Measurements from ENCODE around the gene PLA2G3. TPM values are rescaled to one million over a fixed set of nuclear protein-coding genes. Genes with fewer than 3 reads are reported as not detected.
A peak's percentile ranks its signal among the peaks of the same experiment; 100 is the strongest.

The PLA2G3 gene
- total and polyA plus RNA-seq, 12 donors, result 0.01 TPM; not detected in 11

- Histone ChIP-seq H3K27me3 (no peaks in the 10 kb centered on the region), H3K4me1 (peaks cover 3 to 48% (median 27%) of the 10 kb centered on the region in 9 donors), H3K27ac (peak overlapping the region in 8 of 10 donors; percentile 70 to 87 (median 81)), H3K9me3 (no peaks in the 10 kb centered on the region), H3K36me3 (peaks cover 0 to 1% (median 0%) of the 10 kb centered on the region in 9 donors), H3K4me3 (peak overlapping the region; percentile 30 to 63 (median 52))
- intact Hi-C loops (cut with DNase I), result no loop called here
- DNase-seq (no peak), ATAC-seq (peak in 1 of 8 donors; percentile 5)
- 56 to 65% methylated on average over 4 of the region's 4 CpGs for WGBS, 2 donors
- TF ChIP-seq, protein P1, sequence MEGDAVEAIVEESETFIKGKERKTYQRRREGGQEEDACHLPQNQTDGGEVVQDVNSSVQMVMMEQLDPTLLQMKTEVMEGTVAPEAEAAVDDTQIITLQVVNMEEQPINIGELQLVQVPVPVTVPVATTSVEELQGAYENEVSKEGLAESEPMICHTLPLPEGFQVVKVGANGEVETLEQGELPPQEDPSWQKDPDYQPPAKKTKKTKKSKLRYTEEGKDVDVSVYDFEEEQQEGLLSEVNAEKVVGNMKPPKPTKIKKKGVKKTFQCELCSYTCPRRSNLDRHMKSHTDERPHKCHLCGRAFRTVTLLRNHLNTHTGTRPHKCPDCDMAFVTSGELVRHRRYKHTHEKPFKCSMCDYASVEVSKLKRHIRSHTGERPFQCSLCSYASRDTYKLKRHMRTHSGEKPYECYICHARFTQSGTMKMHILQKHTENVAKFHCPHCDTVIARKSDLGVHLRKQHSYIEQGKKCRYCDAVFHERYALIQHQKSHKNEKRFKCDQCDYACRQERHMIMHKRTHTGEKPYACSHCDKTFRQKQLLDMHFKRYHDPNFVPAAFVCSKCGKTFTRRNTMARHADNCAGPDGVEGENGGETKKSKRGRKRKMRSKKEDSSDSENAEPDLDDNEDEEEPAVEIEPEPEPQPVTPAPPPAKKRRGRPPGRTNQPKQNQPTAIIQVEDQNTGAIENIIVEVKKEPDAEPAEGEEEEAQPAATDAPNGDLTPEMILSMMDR (IDR thresholded peaks at IDR 0.05), result no peak
Measured at GRCh38 chr22:31123292-31123602, 17.1 kb downstream of the PLA2G3 start.

GRCh38 chr22:31122532-31123291, 17.6 kb downstream of the PLA2G3 start, which contains the start of gene INPP5J:
TSS of gene INPP5J (plus strand) at chr22:31122966. CDS start at chr22:31123015, 49 bp downstream.
- Histone ChIP-seq H3K9me3 (no peaks in the 10 kb centered on the region), H3K4me1 (peaks cover 3 to 50% (median 31%) of the 10 kb centered on the region in 9 donors), H3K27me3 (no peaks in the 10 kb centered on the region), H3K4me3 (peak within 1 kb of the TSS; percentile 30 to 63 (median 52)), H3K27ac (peak within 1 kb of the TSS; percentile 23 to 87 (median 79)), H3K36me3 (no peaks in the 10 kb centered on the region)
- 10 to 18% methylated on average over 10 of the region's 10 CpGs for WGBS, 2 donors
- DNase-seq (peak; percentile 51 to 62), ATAC-seq (peak; percentile 62 to 88 (median 77))
- intact Hi-C loops (cut with DNase I), result no loop called here
- TF ChIP-seq, protein P1 (IDR thresholded peaks at IDR 0.05), result no peak

DNA sequence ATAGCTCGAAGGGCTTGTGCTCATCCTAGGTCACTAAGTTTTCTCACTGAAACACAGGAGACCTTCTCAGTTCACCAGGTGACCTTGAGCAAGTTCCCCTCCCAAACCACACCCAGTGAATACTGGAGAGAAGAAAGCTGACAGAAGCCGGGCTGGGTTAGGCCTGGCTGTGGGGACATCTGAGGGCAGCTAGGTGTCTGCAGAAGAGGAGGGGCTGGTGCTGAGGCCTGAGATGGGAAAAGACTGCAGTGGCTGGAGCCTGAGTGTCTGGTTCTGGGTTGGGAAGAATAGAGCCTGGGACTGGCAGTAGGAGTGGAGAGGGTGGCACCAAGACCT, 18.1 kb downstream of the PLA2G3 start:
- WGBS, 2 donors, result 63 to 64% methylated on average over 2 of the region's 2 CpGs
- DNase-seq (no peak), ATAC-seq (peak in 7 of 8 donors; percentile 29 to 67 (median 43))
- Histone ChIP-seq H3K27ac (peak overlapping the region; percentile 23 to 87 (median 79)), H3K9me3 (no peaks in the 10 kb centered on the region), H3K4me3 (peak overlapping the region in 4 of 10 donors; percentile 57 to 63 (median 60)), H3K4me1 (peaks cover 3 to 50% (median 31%) of the 10 kb centered on the region in 9 donors), H3K36me3 (no peaks in the 10 kb centered on the region), H3K27me3 (no peaks in the 10 kb centered on the region)
- intact Hi-C loops (cut with DNase I), result no loop called here
- TF ChIP-seq, protein P1 (IDR thresholded peaks at IDR 0.05), result no peak

DNA sequence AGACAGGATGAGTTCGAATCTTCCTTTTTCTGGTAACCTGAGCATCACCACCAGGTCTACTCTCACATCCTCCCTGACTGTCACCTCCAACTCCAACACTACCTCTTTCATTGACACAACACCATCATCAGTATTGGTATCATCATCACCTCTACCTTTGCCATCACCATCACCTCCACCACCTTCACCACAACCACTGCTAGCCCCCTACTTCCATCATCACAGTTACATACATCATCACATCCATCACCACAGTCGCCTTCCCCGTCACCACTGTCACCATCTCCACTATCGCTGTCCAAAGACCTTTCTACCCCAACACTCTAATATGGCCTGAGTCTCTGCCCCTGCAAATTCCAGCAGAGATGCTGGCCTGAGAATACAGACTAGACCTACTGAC, 18.9 kb downstream of the PLA2G3 start:
- Histone ChIP-seq H3K27ac (peak overlapping the region in 8 of 10 donors; percentile 70 to 87 (median 81)), H3K4me1 (peaks cover 3 to 50% (median 31%) of the 10 kb centered on the region in 9 donors), H3K36me3 (no peaks in the 10 kb centered on the region), H3K4me3 (no peak overlapping the region), H3K27me3 (no peaks in the 10 kb centered on the region), H3K9me3 (no peaks in the 10 kb centered on the region)
- WGBS, 2 donors, result 95 to 97% methylated on average over 4 of the region's 4 CpGs
- TF ChIP-seq, protein P1 (IDR thresholded peaks at IDR 0.05), result no peak
- intact Hi-C loops (cut with DNase I), result no loop called here
- no peak for ATAC-seq
- DNase-seq, result no peak
